22Rv1 (cell line): ENCODE data around the gene CLIP2.

Source experiments
- CTCF ChIP-seq: fragments of 450-650 bp; IDR thresholded peaks from 2 replicates; pipeline ENCODE4 v1.5.1; 2017; ENCODE audit warnings: mild to moderate bottlenecking
- ZFX ChIP-seq: fragments of 450-650 bp; IDR thresholded peaks from 2 replicates; pipeline ENCODE4 v1.6.1; 2017; ENCODE audit warnings: antibody characterized with exemption, borderline replicate concordance

GRCh38 chr7:74429153-74429747, 140.0 kb downstream of the CLIP2 start:
- no peak for TF ChIP-seq CTCF
- TF ChIP-seq ZFX = no peak
